Tibial nerve (tissue), 4 donors: ENCODE data around the gene APOL1.

ENCODE experiments used
- EP300 ChIP-seq, 2 donors: sonication (generic); formaldehyde crosslinking; IDR thresholded peaks; one replicate each; pipeline ENCODE4 v1.6.1; 2017; ENCODE audit warnings: antibody characterized with exemption in 2 of 2, mild to moderate bottlenecking in 1 of 2
- POLR2A ChIP-seq, 2 donors: fragments of 450-650 bp; IDR thresholded peaks; one replicate each; pipeline ENCODE4 v1.6.1; 2017; ENCODE audit warnings: antibody characterized with exemption in 2 of 2, mild to moderate bottlenecking in 2 of 2, moderate library complexity in 2 of 2
- TF ChIP-seq, protein P1 (sequence below), 5 experiments: fragments of 200-600 bp in 3 of 5; fragments of 450-650 bp in 2 of 5; sonication (generic) in 3 of 5; IDR thresholded peaks; one replicate each; pipeline ENCODE4 v1.5.1; 2016 to 2019; ENCODE audit warnings: antibody characterized with exemption in 5 of 5, mild to moderate bottlenecking in 3 of 5, moderate library complexity in 2 of 5

DNA sequence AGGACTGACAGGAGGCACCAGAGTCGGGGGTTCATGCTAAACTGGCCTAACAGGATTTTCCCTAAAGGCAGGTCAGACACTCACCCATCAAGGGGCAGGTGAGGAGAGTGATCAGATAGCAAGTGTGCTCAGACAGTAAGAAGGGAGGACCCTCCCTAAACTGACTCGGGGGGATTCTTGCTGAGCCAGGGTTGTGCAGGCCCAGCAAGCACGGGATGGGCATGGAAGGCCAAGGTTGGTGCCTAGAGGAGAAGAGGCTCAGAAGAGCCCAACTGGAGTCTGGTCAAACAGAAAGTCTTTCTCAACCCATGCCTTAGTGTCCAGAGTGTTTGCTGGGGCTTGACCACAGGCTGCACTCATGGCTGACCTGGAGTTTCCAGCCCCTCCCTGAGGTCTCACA, 6.2 kb upstream of the APOL1 start:
- TF ChIP-seq POLR2A (IDR thresholded peaks at IDR 0.05) (no peak), EP300 (IDR thresholded peaks at IDR 0.05) (no peak)
- TF ChIP-seq, protein P1, sequence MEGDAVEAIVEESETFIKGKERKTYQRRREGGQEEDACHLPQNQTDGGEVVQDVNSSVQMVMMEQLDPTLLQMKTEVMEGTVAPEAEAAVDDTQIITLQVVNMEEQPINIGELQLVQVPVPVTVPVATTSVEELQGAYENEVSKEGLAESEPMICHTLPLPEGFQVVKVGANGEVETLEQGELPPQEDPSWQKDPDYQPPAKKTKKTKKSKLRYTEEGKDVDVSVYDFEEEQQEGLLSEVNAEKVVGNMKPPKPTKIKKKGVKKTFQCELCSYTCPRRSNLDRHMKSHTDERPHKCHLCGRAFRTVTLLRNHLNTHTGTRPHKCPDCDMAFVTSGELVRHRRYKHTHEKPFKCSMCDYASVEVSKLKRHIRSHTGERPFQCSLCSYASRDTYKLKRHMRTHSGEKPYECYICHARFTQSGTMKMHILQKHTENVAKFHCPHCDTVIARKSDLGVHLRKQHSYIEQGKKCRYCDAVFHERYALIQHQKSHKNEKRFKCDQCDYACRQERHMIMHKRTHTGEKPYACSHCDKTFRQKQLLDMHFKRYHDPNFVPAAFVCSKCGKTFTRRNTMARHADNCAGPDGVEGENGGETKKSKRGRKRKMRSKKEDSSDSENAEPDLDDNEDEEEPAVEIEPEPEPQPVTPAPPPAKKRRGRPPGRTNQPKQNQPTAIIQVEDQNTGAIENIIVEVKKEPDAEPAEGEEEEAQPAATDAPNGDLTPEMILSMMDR (IDR thresholded peaks at IDR 0.05): no peak
